ENCODE results near the gene NT5M.
"Not testable (repeated sequence)": the region's sequence is repeated elsewhere in the genome, so short reads cannot be mapped to it uniquely, and the experiment has no call there.

Gene NT5M

GRCh38 chr17:17383431-17384290 is 80.5 kb downstream of the NT5M start:
- not testable (repeated sequence) for H3K9me3 Mint-ChIP-seq; H3K4me3 Mint-ChIP-seq; H3K36me3 Mint-ChIP-seq (ENCODE audit: insufficient read depth); H3K4me1 Mint-ChIP-seq (ENCODE audit: low read depth in 2 of 2); DNase-seq; H3K27ac Mint-ChIP-seq; ATAC-seq (replicated peaks)
- peaks cover 16 to 45% of the 10 kb centered on the region in 2 donors for H3K27me3 Mint-ChIP-seq

- Mint-ChIP-seq H3K36me3 (ENCODE audit: insufficient read depth) (no peaks in the 10 kb centered on the region), H3K4me1 (ENCODE audit: low read depth in 2 of 2) (peaks cover 0 to 1% of the 10 kb centered on the region in 2 donors), H3K27ac (no peak overlapping the region), H3K4me3 (no peak overlapping the region), H3K27me3 (peaks cover 16 to 45% of the 10 kb centered on the region in 2 donors), H3K9me3 (no peaks in the 10 kb centered on the region)
- no peak for ATAC-seq (replicated peaks)
- DNase-seq = no peak
Measured at GRCh38 chr17:17384291-17384615, 81.1 kb downstream of the NT5M start.

- Mint-ChIP-seq H3K36me3 (ENCODE audit: insufficient read depth) (no peaks in the 10 kb centered on the region), H3K4me1 (ENCODE audit: low read depth in 2 of 2) (peaks cover 0 to 1% of the 10 kb centered on the region in 2 donors), H3K27ac (no peak overlapping the region), H3K9me3 (no peaks in the 10 kb centered on the region), H3K27me3 (peaks cover 12 to 40% of the 10 kb centered on the region in 2 donors), H3K4me3 (no peak overlapping the region)
- no peak for DNase-seq
- ATAC-seq (replicated peaks) = no peak
Measured at GRCh38 chr17:17384961-17385360, 81.8 kb downstream of the NT5M start.

DNA sequence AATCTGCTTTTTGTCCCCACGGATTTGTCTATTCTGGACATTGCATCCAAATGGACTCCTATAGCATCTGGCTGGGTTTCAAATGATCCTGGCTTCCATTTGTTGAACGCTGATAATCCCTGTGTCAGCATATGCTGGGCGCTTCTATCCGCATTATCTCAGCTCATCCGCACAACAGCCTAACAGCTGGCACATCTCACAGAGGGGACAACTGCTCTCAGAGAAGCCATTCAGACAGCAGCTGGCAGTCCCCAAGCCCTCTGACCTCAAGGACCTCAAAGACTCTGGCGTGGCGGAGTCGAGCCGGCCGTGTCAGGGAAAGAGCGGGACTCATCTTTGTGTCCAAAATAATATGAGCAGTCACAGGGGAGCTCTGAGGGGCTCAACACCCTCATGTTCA is 82.3 kb downstream of the NT5M start:
- ATAC-seq (replicated peaks) (no peak), DNase-seq (no peak)
- Mint-ChIP-seq H3K4me3 (no peak overlapping the region), H3K36me3 (ENCODE audit: insufficient read depth) (no peaks in the 10 kb centered on the region), H3K4me1 (ENCODE audit: low read depth in 2 of 2) (peaks cover 0 to 1% of the 10 kb centered on the region in 2 donors), H3K9me3 (no peaks in the 10 kb centered on the region), H3K27me3 (peaks cover 12 to 34% of the 10 kb centered on the region in 2 donors), H3K27ac (no peak overlapping the region)

DNA sequence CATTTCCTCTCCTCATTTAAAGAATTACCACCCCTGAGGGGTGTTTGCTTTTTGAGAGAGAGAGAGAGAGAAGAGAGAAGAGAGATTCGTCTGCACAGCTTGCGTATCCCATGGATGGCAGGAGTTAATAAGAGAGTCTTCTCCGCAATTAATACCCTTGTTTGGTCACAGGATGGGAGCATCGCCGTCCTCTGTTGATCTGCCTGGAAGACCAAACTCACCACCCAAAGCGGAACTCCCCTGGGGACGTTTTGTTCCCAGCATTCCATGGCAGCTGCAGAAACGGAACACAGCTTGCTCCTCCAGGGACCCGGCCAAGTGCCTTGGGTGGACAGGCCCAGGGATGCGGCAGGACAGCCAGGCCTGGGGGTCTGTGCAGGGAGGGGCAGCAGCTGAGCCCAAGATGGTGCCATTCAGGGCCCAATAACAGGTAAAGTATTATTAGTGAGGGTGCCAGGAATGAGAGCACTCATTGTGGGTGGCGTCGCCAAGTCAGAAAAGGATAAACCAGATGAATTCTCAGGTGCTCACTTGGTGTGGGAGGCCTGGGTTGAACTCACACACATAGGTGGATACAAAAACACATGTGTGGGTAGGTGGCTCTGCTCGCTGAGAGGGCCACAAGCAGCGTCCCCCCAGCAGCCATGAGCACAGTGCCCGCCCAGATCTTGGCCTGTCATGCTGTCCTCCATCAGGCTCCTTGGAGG is 83.1 kb downstream of the NT5M start:
- ATAC-seq (replicated peaks) (no peak), DNase-seq (no peak)
- Mint-ChIP-seq H3K4me1 (ENCODE audit: low read depth in 2 of 2) (peaks cover under 1 to 1% of the 10 kb centered on the region in 2 donors), H3K27ac (no peak overlapping the region), H3K36me3 (ENCODE audit: insufficient read depth) (no peaks in the 10 kb centered on the region), H3K9me3 (no peaks in the 10 kb centered on the region), H3K27me3 (peaks cover 11 to 31% of the 10 kb centered on the region in 2 donors), H3K4me3 (no peak overlapping the region)

- Mint-ChIP-seq H3K9me3 (no peaks in the 10 kb centered on the region), H3K27me3 (peaks cover 5 to 31% of the 10 kb centered on the region in 2 donors), H3K27ac (peak overlapping the region in 1 of 2 donors; percentile 18), H3K4me3 (no peak overlapping the region), H3K36me3 (ENCODE audit: insufficient read depth) (peaks cover 7% of the 10 kb centered on the region), H3K4me1 (ENCODE audit: low read depth in 2 of 2) (peaks cover 9% of the 10 kb centered on the region in 2 donors)
- DNase-seq (no peak), ATAC-seq (replicated peaks) (no peak)
Measured at GRCh38 chr17:17387017-17387497, 83.9 kb downstream of the NT5M start.

- H3K27me3 Mint-ChIP-seq = peaks cover 5 to 29% of the 10 kb centered on the region in 2 donors
- no peak for DNase-seq
- H3K36me3 Mint-ChIP-seq (ENCODE audit: insufficient read depth) = peaks cover 7% of the 10 kb centered on the region
- ATAC-seq (replicated peaks) = no peak
- no peak overlapping the region for H3K27ac Mint-ChIP-seq
- no peaks in the 10 kb centered on the region for H3K9me3 Mint-ChIP-seq
- no peak overlapping the region for H3K4me3 Mint-ChIP-seq
- peaks cover 13 to 14% of the 10 kb centered on the region in 2 donors for H3K4me1 Mint-ChIP-seq (ENCODE audit: low read depth in 2 of 2)
Measured at GRCh38 chr17:17387498-17388362, 84.6 kb downstream of the NT5M start.

- ATAC-seq (replicated peaks) = no peak
- Mint-ChIP-seq H3K9me3 (no peaks in the 10 kb centered on the region), H3K27ac (no peak overlapping the region), H3K36me3 (ENCODE audit: insufficient read depth) (peaks cover 7% of the 10 kb centered on the region), H3K4me1 (ENCODE audit: low read depth in 2 of 2) (peaks cover 13 to 14% of the 10 kb centered on the region in 2 donors), H3K27me3 (peaks cover 0 to 21% of the 10 kb centered on the region in 2 donors), H3K4me3 (no peak overlapping the region)
- DNase-seq = no peak
Measured at GRCh38 chr17:17388657-17389496, 85.7 kb downstream of the NT5M start.

- H3K36me3 Mint-ChIP-seq (ENCODE audit: insufficient read depth) = peaks cover 7% of the 10 kb centered on the region
- DNase-seq = peak; percentile 68 to 72 (median 70)
- peak; percentile 83 for ATAC-seq (replicated peaks)
- no peaks in the 10 kb centered on the region for H3K9me3 Mint-ChIP-seq
- peaks cover 13 to 16% of the 10 kb centered on the region in 2 donors for H3K4me1 Mint-ChIP-seq (ENCODE audit: low read depth in 2 of 2)
- peak overlapping the region; percentile 64 to 93 for H3K27ac Mint-ChIP-seq
- peak overlapping the region; percentile 87 to 91 for H3K4me3 Mint-ChIP-seq
- H3K27me3 Mint-ChIP-seq = peaks cover 0 to 8% of the 10 kb centered on the region in 2 donors
Measured at GRCh38 chr17:17391668-17392370, 88.6 kb downstream of the NT5M start.

DNA sequence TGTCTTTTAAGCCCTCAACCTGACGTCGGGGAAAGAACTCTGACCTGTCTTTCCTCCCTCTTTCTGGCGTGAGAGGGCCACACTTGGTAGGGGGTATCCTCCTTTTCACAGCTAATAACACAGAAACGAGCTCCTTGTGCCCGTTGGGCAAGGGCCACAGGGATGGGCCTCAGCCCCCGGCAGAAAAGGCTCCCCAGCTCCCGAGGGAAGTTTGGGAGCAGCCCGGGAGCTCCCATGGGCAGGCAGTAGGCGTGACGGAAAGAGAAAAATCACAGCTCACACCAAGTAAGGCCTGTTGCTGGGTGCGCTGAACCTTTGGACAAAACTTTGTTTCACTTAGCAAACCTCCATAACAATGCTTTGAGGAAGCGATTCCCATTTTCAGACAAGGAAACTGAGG is 90.8 kb downstream of the NT5M start:
- Mint-ChIP-seq H3K36me3 (ENCODE audit: insufficient read depth) (peaks cover 7% of the 10 kb centered on the region), H3K27me3 (no peaks in the 10 kb centered on the region), H3K4me3 (peak overlapping the region in 1 of 2 donors; percentile 30), H3K9me3 (no peaks in the 10 kb centered on the region), H3K27ac (no peak overlapping the region), H3K4me1 (ENCODE audit: low read depth in 2 of 2) (peaks cover 18 to 24% of the 10 kb centered on the region in 2 donors)
- DNase-seq (no peak), ATAC-seq (replicated peaks) (no peak)

DNA sequence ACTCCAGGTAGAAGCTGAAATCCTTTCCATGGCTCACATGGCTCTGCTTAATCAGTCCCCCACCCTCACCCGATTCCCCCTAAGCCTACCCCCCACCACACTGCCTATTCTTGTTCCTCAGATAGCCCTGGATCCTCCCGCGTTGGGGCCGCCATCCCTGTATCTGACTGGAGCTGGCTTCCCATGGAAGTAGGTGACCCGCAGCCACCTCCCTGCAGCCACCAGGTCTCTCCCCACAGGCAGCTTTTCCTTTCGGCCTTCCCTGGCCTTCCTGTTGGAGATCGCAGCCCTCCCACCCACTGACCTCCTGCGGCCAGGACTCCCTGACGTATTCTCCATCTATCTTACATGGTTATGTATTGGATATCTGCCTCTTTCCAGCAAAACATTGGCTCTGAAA is 91.3 kb downstream of the NT5M start:
- Mint-ChIP-seq H3K4me1 (ENCODE audit: low read depth in 2 of 2) (peaks cover 18 to 24% of the 10 kb centered on the region in 2 donors), H3K4me3 (no peak overlapping the region), H3K36me3 (ENCODE audit: insufficient read depth) (peaks cover 8% of the 10 kb centered on the region), H3K27me3 (no peaks in the 10 kb centered on the region), H3K9me3 (no peaks in the 10 kb centered on the region), H3K27ac (no peak overlapping the region)
- no peak for ATAC-seq (replicated peaks)
- no peak for DNase-seq

GRCh38 chr17:17395246-17395802 is 92.2 kb downstream of the NT5M start:
- Mint-ChIP-seq H3K4me3 (no peak overlapping the region), H3K27me3 (no peaks in the 10 kb centered on the region), H3K36me3 (ENCODE audit: insufficient read depth) (peaks cover 10% of the 10 kb centered on the region), H3K9me3 (no peaks in the 10 kb centered on the region), H3K27ac (peak overlapping the region in 1 of 2 donors; percentile 66), H3K4me1 (ENCODE audit: low read depth in 2 of 2) (peaks cover 18 to 24% of the 10 kb centered on the region in 2 donors)
- DNase-seq (no peak), ATAC-seq (replicated peaks) (no peak)
